ENCODE results near the gene OXCT2.
A peak's percentile ranks its signal among the peaks of the same experiment; 100 is the strongest.

OXCT2 gene

DNA sequence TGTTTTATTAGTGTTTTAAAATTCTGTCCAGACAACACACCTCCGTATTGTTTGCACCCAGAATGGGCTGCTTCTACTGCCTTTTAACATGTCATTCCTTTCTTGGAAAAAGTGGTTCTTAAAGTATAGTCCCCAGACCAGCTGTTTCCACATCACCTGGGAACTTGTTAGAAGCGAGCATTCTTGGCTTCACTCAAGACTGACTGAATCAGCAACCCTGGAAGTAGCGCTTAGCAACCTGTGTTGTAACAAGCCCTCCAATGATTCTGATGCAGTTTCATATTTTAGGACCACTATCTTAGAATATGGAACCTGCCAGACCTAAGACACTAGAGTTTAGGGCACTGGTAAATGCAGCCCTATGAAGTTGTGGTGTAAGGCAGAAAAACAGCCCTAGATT, 38.4 kb downstream of the OXCT2 start:
- no peak for DNase-seq

DNA sequence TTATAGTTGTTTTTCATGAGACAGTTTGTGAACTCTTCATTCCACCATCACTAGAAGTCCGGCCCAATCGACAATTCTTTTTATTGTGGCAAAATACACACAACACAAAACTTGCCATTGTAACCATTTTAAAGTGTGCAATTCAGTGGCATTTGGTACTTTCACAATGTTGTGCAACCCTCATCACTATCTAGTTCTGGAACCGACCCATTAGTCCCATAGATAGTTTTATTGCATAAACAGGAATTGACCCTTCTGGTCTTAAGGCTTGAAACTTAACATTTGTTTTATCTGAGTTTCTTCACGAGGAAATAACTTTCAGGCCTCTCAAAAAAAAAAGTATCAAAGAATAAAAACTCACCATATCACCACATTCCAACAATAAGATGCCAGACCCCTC, 41.3 kb downstream of the OXCT2 start:
- DNase-seq: no peak

- DNase-seq: no peak
These were observed 42.1 kb downstream of the OXCT2 start for GRCh38 chr1:39729030-39729429.

- no peak for DNase-seq
These were observed 43.2 kb downstream of the OXCT2 start for GRCh38 chr1:39727932-39728317.

DNA sequence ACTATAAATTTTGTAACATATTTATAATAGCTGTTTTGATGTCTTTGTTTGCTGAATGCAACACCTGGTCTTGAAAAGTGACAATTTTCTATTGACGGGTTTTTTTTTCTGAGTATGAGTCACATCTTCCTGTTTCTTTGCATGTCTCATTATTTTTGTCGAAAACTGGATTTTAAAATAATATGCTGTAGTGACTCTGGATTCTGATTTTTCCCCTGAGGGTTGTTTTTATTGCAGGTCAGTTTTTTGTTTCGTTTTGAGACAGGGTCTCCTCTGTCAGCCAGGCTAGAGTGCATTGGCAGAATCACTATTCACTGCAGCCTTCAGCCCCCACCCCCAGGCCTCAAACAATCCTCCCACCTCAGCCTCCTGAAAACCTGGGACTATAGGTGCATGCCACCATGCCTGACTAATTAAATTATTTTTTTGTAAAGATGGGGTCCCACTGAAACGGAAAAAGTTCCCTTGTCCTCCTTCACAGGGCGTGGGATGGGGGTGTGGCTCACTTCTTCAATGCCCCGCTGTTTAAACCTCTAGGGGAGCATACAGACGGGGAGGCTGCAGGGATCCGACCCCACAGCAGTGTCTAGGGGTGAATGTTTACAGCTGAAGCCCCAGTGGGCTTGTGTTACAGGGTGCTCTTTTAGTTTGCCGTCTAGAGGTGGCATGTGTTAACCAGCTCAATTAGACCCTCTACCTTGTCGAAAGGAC, 43.8 kb downstream of the OXCT2 start:
- DNase-seq: no peak

- no peak for DNase-seq
These were observed 44.5 kb downstream of the OXCT2 start for GRCh38 chr1:39726600-39726999.

GRCh38 chr1:39722495-39722894, 48.7 kb downstream of the OXCT2 start:
- DNase-seq: no peak

- no peak for DNase-seq
These were observed 49.5 kb downstream of the OXCT2 start for GRCh38 chr1:39721664-39722063.

- DNase-seq: peak; percentile 80
These were observed 50.8 kb downstream of the OXCT2 start for GRCh38 chr1:39720094-39720999.
